Measurements from ENCODE around the gene PILRB. TPM values are rescaled to one million over a fixed set of nuclear protein-coding genes. Genes with fewer than 3 reads are reported as not detected.

Gene PILRB
- total RNA-seq, 1 donor from 2014 or later = 79.4 TPM

GRCh38 chr7:100393233-100393905, 35.5 kb downstream of the PILRB start:
- Mint-ChIP-seq H3K36me3 (ENCODE audit: low read depth) (no peaks in the 10 kb centered on the region), H3K27me3 (no peaks in the 10 kb centered on the region), H3K4me1 (peaks cover 49% of the 10 kb centered on the region), H3K4me3 (no peak overlapping the region), H3K9me3 (no peaks in the 10 kb centered on the region), H3K27ac (peak overlapping the region; percentile 66)
- peak; percentile 5 for ATAC-seq (ENCODE audit: low read depth)
- no peak for TF ChIP-seq CTCF (IDR thresholded peaks at IDR 0.05)
- DNase-seq = no peak
- POLR2A ChIA-PET = interaction anchor here (0.7 to 1.2 kb wide), 5 partner anchors 24 to 62 kb away, joined by 3 to 10 read pairs (median 8); partner anchors contain the start of genes MEPCE and ZCWPW1
- CTCF ChIA-PET = interaction anchor here (0.7 to 1.1 kb wide), 2 partner anchors 19 to 260 kb away, joined by 3 read pairs; no protein-coding TSS in a partner anchor
- intact Hi-C loops (cut with micrococcal nuclease) = no loop called here

- TF ChIP-seq CTCF (IDR thresholded peaks at IDR 0.05) = no peak
- POLR2A ChIA-PET = interaction anchor here (0.5 to 1.2 kb wide), 3 partner anchors 25 to 742 kb away, joined by 3 to 8 read pairs (median 5); no protein-coding TSS in a partner anchor
- H3K9me3 Mint-ChIP-seq = no peaks in the 10 kb centered on the region
- H3K27ac Mint-ChIP-seq = peak overlapping the region; percentile 66
- H3K4me1 Mint-ChIP-seq = peaks cover 56% of the 10 kb centered on the region
- H3K27me3 Mint-ChIP-seq = no peaks in the 10 kb centered on the region
- DNase-seq (no peak), ATAC-seq (ENCODE audit: low read depth) (no peak)
- intact Hi-C loops (cut with micrococcal nuclease) = no loop called here
- CTCF ChIA-PET = interaction anchor here (1.1 kb wide), 1 partner anchor 261 kb away, joined by 3 read pairs; no protein-coding TSS in a partner anchor
- H3K4me3 Mint-ChIP-seq = no peak overlapping the region
- no peaks in the 10 kb centered on the region for H3K36me3 Mint-ChIP-seq (ENCODE audit: low read depth)
These were observed 36.2 kb downstream of the PILRB start for GRCh38 chr7:100394077-100394476.

- POLR2A ChIA-PET = interaction anchor here (0.5 to 3.5 kb wide), 15 partner anchors 11 to 1539 kb away, joined by 3 to 31 read pairs (median 4); partner anchors contain the start of genes MEPCE and ZCWPW1
- peak overlapping the region; percentile 73 for H3K4me3 Mint-ChIP-seq
- intact Hi-C loops (cut with micrococcal nuclease) = loop anchor here (1.0 kb wide), 2 partner anchors 11 to 27 kb away; no protein-coding TSS in a partner anchor
- CTCF ChIA-PET = interaction anchor here (1.0 to 2.0 kb wide), 4 partner anchors 11 to 337 kb away, joined by 3 to 10 read pairs (median 4); no protein-coding TSS in a partner anchor
- peaks cover 2% of the 10 kb centered on the region for H3K36me3 Mint-ChIP-seq (ENCODE audit: low read depth)
- TF ChIP-seq CTCF (IDR thresholded peaks at IDR 0.05) = no peak
- ATAC-seq (ENCODE audit: low read depth) = peak; percentile 89
- H3K27me3 Mint-ChIP-seq = no peaks in the 10 kb centered on the region
- H3K9me3 Mint-ChIP-seq = no peaks in the 10 kb centered on the region
- H3K4me1 Mint-ChIP-seq = peaks cover 59% of the 10 kb centered on the region
- peak overlapping the region; percentile 93 for H3K27ac Mint-ChIP-seq
- DNase-seq = no peak
These were observed 38.6 kb downstream of the PILRB start for GRCh38 chr7:100396421-100396982.

- peaks cover 53% of the 10 kb centered on the region for H3K4me1 Mint-ChIP-seq
- peak overlapping the region; percentile 93 for H3K27ac Mint-ChIP-seq
- ChIA-PET POLR2A (interaction anchor here (0.5 to 3.5 kb wide), 10 partner anchors 10 to 1341 kb away, joined by 3 to 31 read pairs (median 7); partner anchors contain the start of genes MEPCE and ZCWPW1), CTCF (no interaction called here)
- peaks cover 10% of the 10 kb centered on the region for H3K36me3 Mint-ChIP-seq (ENCODE audit: low read depth)
- H3K4me3 Mint-ChIP-seq = no peak overlapping the region
- intact Hi-C loops (cut with micrococcal nuclease) = no loop called here
- ATAC-seq (ENCODE audit: low read depth) (no peak), DNase-seq (no peak)
- H3K27me3 Mint-ChIP-seq = no peaks in the 10 kb centered on the region
- H3K9me3 Mint-ChIP-seq = no peaks in the 10 kb centered on the region
- no peak for TF ChIP-seq CTCF (IDR thresholded peaks at IDR 0.05)
These were observed 39.6 kb downstream of the PILRB start for GRCh38 chr7:100397315-100398081.
